Thoracic aorta (tissue), 2 donors: ENCODE data around the gene SIX6. TPM values are rescaled to one million over a fixed set of nuclear protein-coding genes. Genes with fewer than 3 reads are reported as not detected.

ENCODE experiments used
- ATAC-seq: fragments of 150-250 bp; one replicate; pipeline ENCODE4 v1.8.0; 2017; ENCODE audit warnings: low read depth; ENCODE audit not compliant: insufficient number of reproducible peaks, low FRiP score
- DNase-seq: peaks from one replicate; pipeline ENCODE4 v3.0.0-alpha.2; 2020; ENCODE audit warnings: low spot score
- H3K27ac ChIP-seq, 2 donors: fragments of 200-600 bp; sonication (generic); 1 replicate in 1 of 2; 2 replicates in 1 of 2; pipeline ENCODE4 v1.5.1; 2016; ENCODE audit warnings: mild to moderate bottlenecking in 2 of 2, moderate library complexity in 2 of 2
- H3K27me3 ChIP-seq: fragments of 200-600 bp; sonication (generic); replicated peaks from 2 replicates; pipeline ENCODE4 v1.6.0; 2016; ENCODE audit warnings: mild to moderate bottlenecking; ENCODE audit not compliant: insufficient read depth
- H3K36me3 ChIP-seq: fragments of 200-600 bp; sonication (generic); one replicate; pipeline ENCODE4 v1.5.1; 2016
- H3K4me1 ChIP-seq, 2 donors: fragments of 200-600 bp; sonication (generic); 1 replicate in 1 of 2; 2 replicates in 1 of 2; pipeline versions ENCODE4 v1.5.1 to v1.6.0; 2016; ENCODE audit warnings: low read depth in 2 of 2, mild to moderate bottlenecking in 1 of 2; ENCODE audit not compliant: control insufficient read depth in 1 of 2
- H3K4me3 ChIP-seq: fragments of 200-600 bp; sonication (generic); 2 replicates; pipeline ENCODE4 v1.5.1; 2016; ENCODE audit warnings: mild to moderate bottlenecking
- H3K9me3 ChIP-seq: fragments of 200-600 bp; sonication (generic); 2 replicates; pipeline ENCODE4 v1.5.1; 2016
- total RNA-seq, 2 donors: library from RNA; depleted of rRNA; stranded (reverse); fragments of >200 nt; gene quantifications; one replicate each; pipeline versions ENCODE4 v1.1.0 to v1.2.3, GENCODE V29; 2016
- TF ChIP-seq, protein P1 (sequence below): fragments of 200-600 bp; sonication (generic); IDR thresholded peaks from one replicate; pipeline ENCODE4 v1.5.1; 2019; ENCODE audit warnings: antibody characterized with exemption

The SIX6 gene
- total RNA-seq, 2 donors from 2014 or later, result not detected

DNA sequence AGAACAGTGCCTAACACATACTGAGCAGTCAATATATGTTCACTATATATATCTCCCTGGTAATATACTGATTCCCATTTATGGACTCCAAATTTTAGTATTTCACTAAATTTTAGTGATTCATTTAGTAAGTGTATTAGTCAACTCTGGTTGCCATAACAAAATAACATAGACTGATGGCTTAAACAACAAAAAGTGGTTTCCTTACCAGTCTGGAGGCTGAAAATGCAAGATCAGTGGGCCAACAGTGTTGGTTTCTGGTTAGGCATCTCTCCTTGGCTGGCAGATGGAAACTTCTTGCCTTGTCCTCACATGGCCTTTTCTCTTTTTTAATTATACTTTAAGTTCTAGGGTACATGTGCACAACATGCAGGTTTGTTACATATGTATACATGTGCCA lies 28.7 kb downstream of the SIX6 start:
- no peaks in the 10 kb centered on the region for H3K4me1 ChIP-seq
- H3K36me3 ChIP-seq, result no peaks in the 10 kb centered on the region
- no peaks in the 10 kb centered on the region for H3K9me3 ChIP-seq
- no peaks in the 10 kb centered on the region for H3K27me3 ChIP-seq
- ATAC-seq (no peak), DNase-seq (no peak)
- no peak overlapping the region for H3K27ac ChIP-seq
- TF ChIP-seq, protein P1, sequence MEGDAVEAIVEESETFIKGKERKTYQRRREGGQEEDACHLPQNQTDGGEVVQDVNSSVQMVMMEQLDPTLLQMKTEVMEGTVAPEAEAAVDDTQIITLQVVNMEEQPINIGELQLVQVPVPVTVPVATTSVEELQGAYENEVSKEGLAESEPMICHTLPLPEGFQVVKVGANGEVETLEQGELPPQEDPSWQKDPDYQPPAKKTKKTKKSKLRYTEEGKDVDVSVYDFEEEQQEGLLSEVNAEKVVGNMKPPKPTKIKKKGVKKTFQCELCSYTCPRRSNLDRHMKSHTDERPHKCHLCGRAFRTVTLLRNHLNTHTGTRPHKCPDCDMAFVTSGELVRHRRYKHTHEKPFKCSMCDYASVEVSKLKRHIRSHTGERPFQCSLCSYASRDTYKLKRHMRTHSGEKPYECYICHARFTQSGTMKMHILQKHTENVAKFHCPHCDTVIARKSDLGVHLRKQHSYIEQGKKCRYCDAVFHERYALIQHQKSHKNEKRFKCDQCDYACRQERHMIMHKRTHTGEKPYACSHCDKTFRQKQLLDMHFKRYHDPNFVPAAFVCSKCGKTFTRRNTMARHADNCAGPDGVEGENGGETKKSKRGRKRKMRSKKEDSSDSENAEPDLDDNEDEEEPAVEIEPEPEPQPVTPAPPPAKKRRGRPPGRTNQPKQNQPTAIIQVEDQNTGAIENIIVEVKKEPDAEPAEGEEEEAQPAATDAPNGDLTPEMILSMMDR, result no peak
- H3K4me3 ChIP-seq, result no peak overlapping the region

DNA sequence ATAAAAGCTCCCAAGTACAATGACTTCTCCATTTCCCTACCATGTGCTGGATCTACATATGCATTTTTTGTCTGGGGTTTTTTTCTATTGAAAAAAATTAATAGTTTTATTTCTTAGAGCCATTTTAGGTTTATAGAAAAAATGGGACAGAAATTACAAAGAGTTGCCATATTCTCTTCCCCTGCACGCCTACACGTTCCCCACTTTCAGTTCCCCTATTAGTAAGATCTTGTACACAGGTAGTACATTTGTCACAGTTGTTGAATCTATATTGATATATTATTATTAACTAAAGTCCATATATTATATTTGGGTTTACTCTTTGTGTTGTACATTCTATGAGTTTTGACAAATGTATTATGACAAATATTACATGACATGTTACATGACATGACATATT lies 35.7 kb downstream of the SIX6 start:
- Histone ChIP-seq H3K9me3 (peaks cover 4% of the 10 kb centered on the region), H3K4me1 (no peaks in the 10 kb centered on the region), H3K36me3 (no peaks in the 10 kb centered on the region), H3K27me3 (no peaks in the 10 kb centered on the region), H3K4me3 (no peak overlapping the region), H3K27ac (no peak overlapping the region)
- TF ChIP-seq, protein P1, result no peak
- no peak for ATAC-seq
- no peak for DNase-seq

DNA sequence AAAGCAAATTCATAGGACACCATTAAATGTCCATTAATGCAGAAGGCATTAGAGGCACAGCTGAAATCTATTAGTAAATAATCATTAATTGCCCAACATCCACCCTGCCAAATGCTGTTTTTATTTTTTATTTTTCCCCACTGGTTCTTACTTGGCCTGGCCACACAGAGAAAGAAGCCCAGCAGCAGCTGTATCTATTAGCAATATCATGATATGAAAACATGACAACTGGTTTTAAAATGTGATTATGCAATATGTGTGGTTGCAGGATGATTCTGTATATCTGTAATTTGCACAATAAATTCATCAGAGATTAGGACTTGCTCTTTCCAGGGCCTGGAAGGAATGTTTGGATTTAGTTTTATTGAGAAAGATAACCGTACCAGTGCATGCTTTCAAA lies 44.9 kb downstream of the SIX6 start:
- H3K4me3 ChIP-seq, result no peak overlapping the region
- TF ChIP-seq, protein P1, result no peak
- H3K27me3 ChIP-seq, result peaks cover 6% of the 10 kb centered on the region
- no peaks in the 10 kb centered on the region for H3K36me3 ChIP-seq
- ATAC-seq, result no peak
- H3K9me3 ChIP-seq, result no peaks in the 10 kb centered on the region
- H3K4me1 ChIP-seq, result no peaks in the 10 kb centered on the region
- no peak for DNase-seq
- no peak overlapping the region for H3K27ac ChIP-seq

DNA sequence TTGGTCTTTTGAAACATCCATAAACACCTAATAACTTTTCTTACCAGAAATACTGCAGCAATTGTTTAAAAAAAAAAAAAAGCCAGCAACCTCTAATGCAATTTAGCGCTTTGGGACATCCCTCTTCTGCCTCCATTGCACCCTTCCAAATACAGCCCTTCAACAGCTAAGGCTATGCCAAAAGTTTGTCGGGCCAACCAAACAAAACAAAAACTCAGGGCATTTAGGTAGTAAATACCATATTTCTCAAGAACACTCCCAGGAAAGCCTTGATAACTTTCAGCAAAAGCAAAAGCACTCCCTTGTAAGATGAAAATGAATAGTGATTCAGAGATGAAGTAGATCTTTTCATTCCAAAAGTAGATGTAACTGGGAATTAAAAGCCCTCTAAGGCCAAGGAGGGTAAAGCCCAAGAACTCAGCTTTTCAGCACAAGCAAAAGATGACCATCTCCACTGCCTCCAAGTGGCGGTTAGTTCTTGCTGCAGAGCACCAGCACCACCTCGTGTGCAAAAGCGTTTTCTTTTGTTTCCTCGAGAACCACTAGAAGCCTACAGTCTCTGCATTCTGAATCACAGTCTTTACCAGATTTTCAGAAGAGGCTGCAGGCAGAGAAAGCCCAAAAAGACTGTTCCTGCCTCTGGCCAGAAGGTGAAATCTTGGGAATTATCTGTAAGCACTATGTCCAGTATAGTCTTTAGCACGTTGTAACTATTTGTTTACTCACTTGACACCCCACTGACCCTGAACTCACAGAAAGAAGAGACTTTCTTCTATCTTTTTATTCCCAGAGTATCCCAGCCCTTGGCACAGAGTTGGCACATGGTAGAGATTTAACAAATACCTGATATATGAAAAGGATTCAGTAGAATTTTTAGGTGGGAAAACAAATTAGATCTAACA lies 53.1 kb downstream of the SIX6 start:
- H3K27me3 ChIP-seq, result no peaks in the 10 kb centered on the region
- H3K9me3 ChIP-seq, result no peaks in the 10 kb centered on the region
- DNase-seq (no peak), ATAC-seq (peak; percentile 63)
- H3K4me3 ChIP-seq, result no peak overlapping the region
- TF ChIP-seq, protein P1, result peak; percentile 57
- no peaks in the 10 kb centered on the region for H3K36me3 ChIP-seq
- peaks cover 21 to 25% of the 10 kb centered on the region in 2 donors for H3K4me1 ChIP-seq
- H3K27ac ChIP-seq, result no peak overlapping the region

Other genes with a start within 250 kb of the SIX6 start
- not detected for gene C14orf39, start 23.1 kb upstream of the SIX6 start, total RNA-seq
- gene SIX1, start 140.3 kb downstream of the SIX6 start, total RNA-seq, result 1 to 10 TPM; 2.6 to 5.1 TPM
- gene SIX4, start 215.2 kb downstream of the SIX6 start, total RNA-seq, result 10 to 100 TPM in 1 of 2 donors, 1 to 10 TPM in 1; 6.4 to 14.0 TPM
- gene MNAT1, start 225.6 kb downstream of the SIX6 start, total RNA-seq, result 10 to 100 TPM; 32.4 to 52.3 TPM